Transverse colon (tissue), 4 donors: Measurements from ENCODE around the gene IL12RB2.

Experiments used
- EP300 ChIP-seq: sonication (generic); formaldehyde crosslinking; IDR thresholded peaks from one replicate; pipeline ENCODE4 v1.6.1; 2017; ENCODE audit warnings: antibody characterized with exemption, low read depth
- POLR2A ChIP-seq: fragments of 450-650 bp; IDR thresholded peaks from one replicate; pipeline ENCODE4 v1.6.1; 2016; ENCODE audit warnings: antibody characterized with exemption, mild to moderate bottlenecking, moderate library complexity
- POLR2AphosphoS5 ChIP-seq, 3 donors: sonication (generic); formaldehyde crosslinking; IDR thresholded peaks; one replicate each; pipeline ENCODE4 v1.6.1; 2016; ENCODE audit warnings: antibody characterized with exemption in 3 of 3
- TF ChIP-seq, protein P1 (sequence below), 5 experiments: fragments of 200-600 bp in 3 of 5; fragments of 450-650 bp in 2 of 5; sonication (generic) in 3 of 5; IDR thresholded peaks; 1 replicate in 2 of 5; 2 replicates in 3 of 5; pipeline ENCODE4 v1.5.1; 2016 to 2017; ENCODE audit warnings: antibody characterized with exemption in 5 of 5, inconsistent platforms in 3 of 5, mild to moderate bottlenecking in 2 of 5, moderate library complexity in 1 of 5

- TF ChIP-seq, protein P1, sequence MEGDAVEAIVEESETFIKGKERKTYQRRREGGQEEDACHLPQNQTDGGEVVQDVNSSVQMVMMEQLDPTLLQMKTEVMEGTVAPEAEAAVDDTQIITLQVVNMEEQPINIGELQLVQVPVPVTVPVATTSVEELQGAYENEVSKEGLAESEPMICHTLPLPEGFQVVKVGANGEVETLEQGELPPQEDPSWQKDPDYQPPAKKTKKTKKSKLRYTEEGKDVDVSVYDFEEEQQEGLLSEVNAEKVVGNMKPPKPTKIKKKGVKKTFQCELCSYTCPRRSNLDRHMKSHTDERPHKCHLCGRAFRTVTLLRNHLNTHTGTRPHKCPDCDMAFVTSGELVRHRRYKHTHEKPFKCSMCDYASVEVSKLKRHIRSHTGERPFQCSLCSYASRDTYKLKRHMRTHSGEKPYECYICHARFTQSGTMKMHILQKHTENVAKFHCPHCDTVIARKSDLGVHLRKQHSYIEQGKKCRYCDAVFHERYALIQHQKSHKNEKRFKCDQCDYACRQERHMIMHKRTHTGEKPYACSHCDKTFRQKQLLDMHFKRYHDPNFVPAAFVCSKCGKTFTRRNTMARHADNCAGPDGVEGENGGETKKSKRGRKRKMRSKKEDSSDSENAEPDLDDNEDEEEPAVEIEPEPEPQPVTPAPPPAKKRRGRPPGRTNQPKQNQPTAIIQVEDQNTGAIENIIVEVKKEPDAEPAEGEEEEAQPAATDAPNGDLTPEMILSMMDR (IDR thresholded peaks at IDR 0.05) = no peak
- TF ChIP-seq EP300 (no peak), POLR2A (no peak), POLR2AphosphoS5 (IDR thresholded peaks at IDR 0.05) (no peak)
These were observed 8.9 kb upstream of the IL12RB2 start for GRCh38 chr1:67298762-67299161.
